NCI-H1105 (cell line): Measurements from ENCODE around the gene PRSS38.

ENCODE experiments used
- DNase-seq: peaks from one replicate; lab custom pipeline; 2025; lab: John Stamatoyannopoulos, UW

Gene PRSS38

GRCh38 chr1:227793079-227793947, 22.2 kb upstream of the PRSS38 start:
- no peak for DNase-seq

DNA sequence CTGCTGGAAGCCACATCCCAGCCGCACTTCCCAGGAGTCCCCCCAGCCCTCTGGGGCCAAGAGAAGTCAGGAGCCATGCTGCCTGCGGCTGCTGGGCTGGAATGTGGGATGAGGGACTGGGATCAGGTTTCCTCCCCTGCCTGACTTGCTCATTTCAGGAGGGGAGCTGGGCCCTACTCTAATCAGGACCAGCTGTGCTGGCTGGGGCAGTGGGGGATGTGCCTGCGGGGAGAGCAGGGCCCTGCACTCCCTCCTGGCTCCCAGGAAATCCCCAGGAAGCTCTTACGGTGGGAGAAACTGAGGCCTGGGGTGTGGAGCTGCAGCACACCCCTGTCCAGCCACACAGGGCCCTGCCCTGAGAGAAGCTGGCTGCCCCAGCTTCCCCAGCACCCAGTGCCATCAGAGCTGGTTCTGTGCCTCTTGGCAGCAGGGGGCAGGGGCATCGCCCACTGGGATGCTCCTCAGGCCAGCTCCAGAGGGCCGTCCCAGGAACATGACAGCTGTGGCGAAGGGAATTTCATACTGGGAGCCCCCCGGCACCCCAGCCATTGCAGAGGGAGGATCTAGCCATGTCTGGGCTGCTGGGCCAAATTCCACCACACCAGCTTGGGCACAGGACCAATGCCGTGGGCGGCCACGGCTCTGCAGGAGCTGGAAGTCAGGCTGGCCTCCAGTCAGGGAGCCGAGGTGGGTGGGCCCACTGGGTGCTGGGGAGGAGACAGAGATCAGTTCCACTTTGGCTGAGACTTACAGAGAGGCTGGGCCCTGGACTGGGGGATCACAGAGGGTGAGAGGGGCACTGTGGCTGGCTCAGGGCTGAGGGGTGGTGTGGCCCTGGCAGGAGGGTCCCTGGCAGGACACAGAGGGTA, 21.3 kb upstream of the PRSS38 start:
- no peak for DNase-seq

DNA sequence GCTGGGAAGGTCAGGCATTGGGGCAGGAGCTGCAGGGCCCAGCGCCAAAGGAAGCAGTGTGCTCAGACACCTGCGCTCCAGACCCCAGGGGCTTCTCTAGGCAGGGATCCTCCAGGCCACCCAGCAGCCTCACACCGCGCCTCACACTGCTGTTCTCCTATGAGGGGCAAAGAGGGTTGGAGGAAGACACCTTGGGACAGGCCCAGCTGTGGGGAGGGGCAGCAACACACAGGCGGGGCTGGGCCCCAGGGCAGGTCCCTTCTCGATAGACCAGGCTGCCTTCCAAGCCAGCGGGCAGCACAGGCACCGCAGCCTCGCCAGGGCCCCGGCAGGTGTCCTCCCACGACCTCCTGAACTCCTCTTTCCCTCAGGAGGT, 20.7 kb upstream of the PRSS38 start:
- no peak for DNase-seq

DNA sequence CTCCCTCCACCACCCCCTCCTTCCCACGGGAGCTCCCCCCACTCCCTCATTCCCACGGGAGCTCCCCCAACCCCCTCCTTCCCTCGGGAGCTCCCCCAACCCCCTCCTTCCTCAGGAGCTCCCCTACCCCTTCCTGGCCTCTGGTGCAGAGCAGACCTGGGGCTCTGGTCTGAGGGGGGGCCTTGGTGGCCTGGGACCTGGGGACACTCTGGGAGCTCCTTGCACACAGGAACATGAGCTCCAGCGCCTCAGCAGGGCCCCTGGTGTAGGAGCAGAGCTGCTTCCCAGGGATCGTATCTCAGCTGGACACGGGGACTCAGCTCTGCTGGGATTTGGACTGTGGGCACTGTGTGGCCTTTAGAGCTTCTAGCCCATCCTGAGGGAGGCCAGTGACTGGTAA, 19.7 kb upstream of the PRSS38 start:
- DNase-seq = no peak

GRCh38 chr1:227796359-227796915, 19.0 kb upstream of the PRSS38 start:
- no peak for DNase-seq

DNA sequence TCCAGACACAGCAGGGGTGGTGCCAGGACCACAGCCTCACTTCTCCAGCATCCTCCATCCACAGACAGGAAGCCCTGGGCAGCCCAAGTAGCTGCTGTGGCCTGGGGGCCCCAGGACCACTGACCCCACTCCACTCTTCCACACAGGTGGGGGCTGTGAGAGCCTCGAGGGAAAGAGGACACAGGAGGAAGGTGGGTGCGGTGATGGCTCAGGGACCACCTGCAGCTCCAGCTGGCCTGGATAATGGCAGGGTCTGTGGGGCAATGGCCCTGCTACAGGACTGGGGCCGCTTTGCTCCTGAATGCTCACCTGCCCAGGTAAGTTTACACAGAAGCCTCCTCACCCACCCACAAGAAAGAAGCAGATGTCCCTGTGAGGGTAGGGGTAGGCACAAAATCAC, 18.3 kb upstream of the PRSS38 start:
- DNase-seq = no peak

DNA sequence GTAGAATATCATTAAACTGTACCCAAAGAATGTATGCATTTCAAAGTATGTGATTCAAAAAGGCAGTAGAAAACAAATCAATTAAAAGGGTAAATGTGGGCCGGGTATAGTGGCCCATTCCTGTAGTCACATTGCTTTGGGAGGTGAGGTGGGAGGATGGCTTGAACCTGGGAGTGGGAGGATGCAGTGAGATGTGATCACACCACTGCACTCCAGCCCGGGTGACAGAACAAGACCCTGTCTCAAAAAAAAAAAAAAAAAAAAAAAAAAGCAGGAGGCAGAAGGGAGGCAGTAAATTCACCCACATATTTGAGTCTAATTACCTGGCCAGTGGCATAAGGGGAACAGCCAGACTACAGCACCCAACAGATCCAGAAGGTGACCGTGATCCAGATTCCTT, 17.9 kb upstream of the PRSS38 start:
- DNase-seq = no peak

DNA sequence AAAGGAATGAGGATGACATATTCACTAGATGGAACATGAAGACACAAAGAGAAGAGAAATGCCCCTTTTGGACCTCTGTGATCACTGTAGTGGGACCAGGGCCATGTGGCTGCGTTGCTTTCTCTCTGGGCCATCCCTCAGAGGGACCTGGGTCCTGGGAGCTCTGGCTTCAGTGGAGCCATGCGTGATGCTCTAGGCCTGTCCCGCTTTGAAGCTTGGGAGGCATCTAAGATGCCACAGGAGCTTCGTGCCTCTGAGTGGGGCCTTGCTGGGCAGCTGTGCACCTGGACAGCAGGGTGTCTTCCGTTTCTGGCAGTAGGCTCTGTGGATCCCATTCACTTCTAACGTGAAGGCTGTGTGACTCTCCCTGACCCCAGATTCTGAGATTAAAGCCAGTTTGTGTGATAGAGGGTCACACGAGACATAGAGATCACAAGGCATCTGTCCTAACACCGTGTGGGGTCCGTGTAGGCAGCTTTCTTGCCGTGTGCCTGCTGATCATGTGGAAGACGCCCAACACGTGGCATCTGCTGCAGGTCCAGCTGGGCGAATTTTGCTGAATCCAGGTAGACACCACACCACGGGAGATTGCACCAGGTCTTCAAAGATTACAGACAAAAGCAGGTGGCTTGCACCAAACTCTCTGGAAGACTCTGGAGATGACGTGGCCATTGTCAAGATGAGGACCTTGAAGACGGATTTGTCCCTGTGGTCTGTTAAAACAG, 17.2 kb upstream of the PRSS38 start:
- no peak for DNase-seq

- DNase-seq = no peak
These were observed 15.7 kb upstream of the PRSS38 start for GRCh38 chr1:227799756-227800155.

DNA sequence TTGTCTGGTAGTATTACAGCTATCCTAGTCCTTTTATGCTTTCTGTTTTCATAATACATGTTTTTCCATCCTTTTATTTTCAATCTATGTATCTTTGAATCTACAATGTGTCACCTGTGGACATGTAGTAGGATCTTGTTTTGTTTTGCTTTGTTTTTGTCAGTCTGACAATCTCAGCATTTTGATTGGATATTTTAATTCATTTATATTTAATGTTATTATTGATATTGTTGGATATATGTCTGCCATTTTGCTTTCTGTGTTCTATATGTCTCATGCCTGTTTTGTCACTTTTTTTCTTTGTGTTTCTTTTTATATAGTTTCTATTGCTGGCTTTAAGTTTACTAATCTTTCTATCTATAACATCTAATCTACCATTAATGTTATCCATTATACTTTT, 11.5 kb upstream of the PRSS38 start:
- DNase-seq = no peak

- DNase-seq = no peak
These were observed 9.8 kb upstream of the PRSS38 start for GRCh38 chr1:227805606-227806197.

GRCh38 chr1:227808566-227808965, 6.9 kb upstream of the PRSS38 start:
- no peak for DNase-seq

DNA sequence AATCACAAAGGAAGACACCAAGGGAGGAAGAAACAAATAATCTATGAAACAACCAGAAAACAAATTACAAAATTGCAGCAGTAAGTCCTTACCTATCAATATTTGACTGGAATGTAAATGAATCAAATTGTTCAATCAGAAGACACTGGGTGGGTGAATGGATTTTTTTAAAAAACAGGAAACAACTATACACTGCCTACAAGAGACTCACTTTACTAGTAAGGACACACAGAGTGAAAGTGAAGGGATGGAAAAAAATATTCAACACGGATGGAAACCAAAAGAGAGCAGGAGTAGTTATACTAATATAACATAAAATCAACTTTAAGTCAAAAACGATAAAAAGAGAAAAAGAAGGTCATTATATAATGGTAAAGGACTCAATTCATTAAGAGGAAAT, 6.4 kb upstream of the PRSS38 start:
- no peak for DNase-seq

- no peak for DNase-seq
These were observed 1.5 kb upstream of the PRSS38 start for GRCh38 chr1:227813962-227814361.

- no peak for DNase-seq
These were observed 1.4 kb downstream of the PRSS38 start for GRCh38 chr1:227816750-227817446.

DNA sequence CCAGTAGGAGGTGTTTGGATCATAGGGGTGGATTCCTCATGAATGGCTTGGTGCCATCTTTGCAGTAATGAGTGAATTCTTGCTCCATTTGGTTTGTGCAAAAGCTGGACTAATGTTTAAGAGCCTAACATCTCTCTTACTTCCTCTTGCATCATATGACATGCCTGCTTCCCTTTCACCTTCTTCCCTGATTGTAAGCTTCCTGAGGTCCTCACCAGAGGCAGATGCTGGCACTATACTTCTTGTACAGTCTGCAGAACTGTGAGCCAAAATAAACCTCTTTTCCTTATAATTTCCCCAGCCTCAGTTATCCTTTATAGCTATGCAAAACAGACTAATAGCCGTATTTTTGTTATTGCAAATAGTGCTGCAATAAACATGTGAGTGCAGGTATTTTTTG, 8.1 kb downstream of the PRSS38 start:
- DNase-seq = no peak

DNA sequence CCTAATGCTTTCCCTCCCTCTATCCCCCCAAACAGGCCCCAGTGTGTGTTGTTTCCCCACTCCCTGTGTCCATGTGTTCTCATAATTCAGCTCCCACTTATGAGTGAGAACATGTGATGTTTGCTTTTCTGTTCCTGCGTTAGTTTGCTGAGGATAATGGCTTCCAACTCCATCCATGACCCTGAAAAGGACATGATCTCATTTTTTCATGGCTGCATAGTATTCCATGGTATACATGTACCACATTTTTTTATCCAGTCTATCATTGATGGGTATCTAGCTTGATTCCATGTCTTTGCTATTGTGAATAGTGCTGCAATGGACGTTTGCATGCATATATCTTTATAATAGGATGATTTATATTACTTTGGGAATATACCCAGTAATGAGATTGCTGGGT, 8.7 kb downstream of the PRSS38 start:
- no peak for DNase-seq

DNA sequence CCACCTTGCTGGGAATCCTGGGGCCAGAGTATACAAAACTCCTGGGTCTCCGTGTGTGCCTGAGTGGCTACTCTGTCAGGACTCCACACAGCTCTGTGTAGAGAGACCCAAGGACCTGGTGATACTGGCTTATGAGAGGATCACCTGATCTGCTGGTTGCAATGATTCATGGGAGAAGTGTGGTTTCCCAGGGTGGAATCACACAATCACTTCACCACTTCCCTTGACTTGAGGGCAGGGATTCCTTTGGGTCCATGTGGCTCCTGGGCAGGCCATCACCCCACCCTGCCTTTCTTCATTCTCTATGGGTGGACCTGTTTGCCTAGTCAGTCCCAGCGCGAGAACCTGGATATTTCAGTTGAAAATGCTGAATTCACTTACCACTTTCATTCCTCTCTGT, 13.3 kb downstream of the PRSS38 start:
- no peak for DNase-seq

GRCh38 chr1:227838181-227838580, 22.7 kb downstream of the PRSS38 start:
- no peak for DNase-seq

GRCh38 chr1:227841096-227841495, 25.6 kb downstream of the PRSS38 start:
- DNase-seq = no peak
